ENCODE data around the gene COLGALT1. TPM values are rescaled to one million over a fixed set of nuclear protein-coding genes. Genes with fewer than 3 reads are reported as not detected.
A peak's percentile ranks its signal among the peaks of the same experiment; 100 is the strongest.
"Not testable (repeated sequence)": the region's sequence is repeated elsewhere in the genome, so short reads cannot be mapped to it uniquely, and the experiment has no call there.

Gene COLGALT1
- 10 to 100 TPM; 51.4 to 90.9 TPM for total RNA-seq

GRCh38 chr19:17555480-17555928 lies at the start of gene COLGALT1:
TSS of gene COLGALT1 (plus strand) at chr19:17555649. CDS start at chr19:17555714, 65 bp downstream.
- Histone ChIP-seq H3K27me3 (no peaks in the 10 kb centered on the region), H3K4me3 (peak within 1 kb of the TSS; percentile 96), H3K9me3 (no peaks in the 10 kb centered on the region), H3K9ac (ENCODE audit: low read depth in 2 of 2, low read length in 2 of 2) (peak within 1 kb of the TSS; percentile 96 to 99), H3K4me1 (peaks cover 6% of the 10 kb centered on the region), H3K27ac (peak within 1 kb of the TSS; percentile 89), H3K36me3 (no peaks in the 10 kb centered on the region)
- TF ChIP-seq CTCF (IDR thresholded peaks at IDR 0.05), result no peak
- peak; percentile 99 for DNase-seq
- intact Hi-C loops (cut with DNase I), result no loop called here

GRCh38 chr19:17506745-17507144 lies 48.7 kb upstream of the COLGALT1 start:
- H3K4me3 ChIP-seq, result no peak overlapping the region
- intact Hi-C loops (cut with DNase I), result no loop called here
- DNase-seq, result no peak
- no peaks in the 10 kb centered on the region for H3K36me3 ChIP-seq
- H3K4me1 ChIP-seq, result peaks cover 6% of the 10 kb centered on the region
- H3K9ac ChIP-seq (ENCODE audit: low read depth in 2 of 2, low read length in 2 of 2), result no peak overlapping the region
- H3K9me3 ChIP-seq, result no peaks in the 10 kb centered on the region
- H3K27me3 ChIP-seq, result no peaks in the 10 kb centered on the region
- no peak for TF ChIP-seq CTCF (IDR thresholded peaks at IDR 0.05)
- H3K27ac ChIP-seq, result no peak overlapping the region

GRCh38 chr19:17508558-17508933 lies 46.9 kb upstream of the COLGALT1 start:
- H3K4me1 ChIP-seq; H3K27me3 ChIP-seq; H3K27ac ChIP-seq; H3K36me3 ChIP-seq; H3K4me3 ChIP-seq; intact Hi-C loops (cut with DNase I); H3K9me3 ChIP-seq; DNase-seq: not testable (repeated sequence)
- peak overlapping the region in 1 of 2 donors; percentile 24 for H3K9ac ChIP-seq (ENCODE audit: low read depth in 2 of 2, low read length in 2 of 2)

GRCh38 chr19:17510220-17510993 lies 45.0 kb upstream of the COLGALT1 start:
- TF ChIP-seq CTCF (IDR thresholded peaks at IDR 0.05), result no peak
- peak overlapping the region; percentile 99 for H3K27ac ChIP-seq
- no peak for DNase-seq
- peak overlapping the region; percentile 91 for H3K4me3 ChIP-seq
- intact Hi-C loops (cut with DNase I), result no loop called here
- H3K36me3 ChIP-seq, result no peaks in the 10 kb centered on the region
- peaks cover 6% of the 10 kb centered on the region for H3K4me1 ChIP-seq
- H3K9ac ChIP-seq (ENCODE audit: low read depth in 2 of 2, low read length in 2 of 2), result peak overlapping the region; percentile 69 to 100
- H3K27me3 ChIP-seq, result no peaks in the 10 kb centered on the region
- H3K9me3 ChIP-seq, result no peaks in the 10 kb centered on the region

GRCh38 chr19:17511724-17512573 lies 43.5 kb upstream of the COLGALT1 start:
- no peak for TF ChIP-seq CTCF (IDR thresholded peaks at IDR 0.05)
- intact Hi-C loops (cut with DNase I), result no loop called here

More at GRCh38 chr19:17511724-17512573, 43.5 kb upstream of the COLGALT1 start:
- peak overlapping the region; percentile 92 to 100 for H3K9ac ChIP-seq (ENCODE audit: low read depth in 2 of 2, low read length in 2 of 2)
- H3K9me3 ChIP-seq, result no peaks in the 10 kb centered on the region
- no peaks in the 10 kb centered on the region for H3K27me3 ChIP-seq
- peaks cover 6% of the 10 kb centered on the region for H3K4me1 ChIP-seq
- peak overlapping the region; percentile 99 for H3K27ac ChIP-seq
- peak overlapping the region; percentile 91 for H3K4me3 ChIP-seq
- no peaks in the 10 kb centered on the region for H3K36me3 ChIP-seq
- peak; percentile 85 for DNase-seq

Measured in colonic mucosa (tissue), 4 donors.